Smooth muscle cell (in vitro differentiated cells): ENCODE measurements around the gene GALNT18. TPM values are rescaled to one million over a fixed set of nuclear protein-coding genes. Genes with fewer than 3 reads are reported as not detected.
A peak's percentile ranks its signal among the peaks of the same experiment; 100 is the strongest.

Experiments
- DNase-seq: peaks from one replicate; lab custom pipeline; 2025; ENCODE audit not compliant: unreplicated experiment; lab: John Stamatoyannopoulos, UW
- H2AFZ ChIP-seq: fragments of 200-600 bp; sonication (generic); 2 replicates; pipeline ENCODE4 v1.6.0; 2016; ENCODE audit warnings: antibody characterized with exemption, low read depth, mild to moderate bottlenecking
- H3F3A ChIP-seq: fragments of 200-600 bp; sonication (generic); 2 replicates; pipeline ENCODE4 v1.6.0; 2017; ENCODE audit warnings: antibody characterized with exemption, low read depth
- H3K27ac ChIP-seq: fragments of 200-600 bp; sonication (generic); 2 replicates; pipeline ENCODE4 v1.5.1; 2016; ENCODE audit warnings: low read depth, mild to moderate bottlenecking
- H3K27me3 ChIP-seq: fragments of 200-600 bp; sonication (generic); 2 replicates; pipeline ENCODE4 v1.6.1; 2016; ENCODE audit warnings: low read depth, mild to moderate bottlenecking
- H3K36me3 ChIP-seq: fragments of 200-600 bp; sonication (generic); 2 replicates; pipeline ENCODE4 v1.5.1; 2016; ENCODE audit warnings: low read depth
- H3K4me1 ChIP-seq: fragments of 200-600 bp; sonication (generic); 2 replicates; pipeline ENCODE4 v1.5.1; 2016; ENCODE audit warnings: low read depth
- H3K4me2 ChIP-seq: fragments of 200-600 bp; sonication (generic); 2 replicates; pipeline ENCODE4 v1.6.0; 2016; ENCODE audit warnings: mild to moderate bottlenecking
- H3K4me3 ChIP-seq: fragments of 200-600 bp; sonication (generic); 2 replicates; pipeline ENCODE4 v1.5.1; 2016; ENCODE audit warnings: mild to moderate bottlenecking
- H3K79me2 ChIP-seq: fragments of 200-600 bp; sonication (generic); 2 replicates; pipeline ENCODE4 v1.6.0; 2016; ENCODE audit warnings: low read depth, mild to moderate bottlenecking
- H3K9ac ChIP-seq: fragments of 200-600 bp; sonication (generic); 2 replicates; pipeline ENCODE4 v1.6.0; 2016; ENCODE audit warnings: low read depth
- H3K9me3 ChIP-seq: fragments of 200-600 bp; sonication (generic); replicated peaks from 2 replicates; pipeline ENCODE4 v1.5.1; 2016; ENCODE audit warnings: low read depth
- H4K20me1 ChIP-seq: fragments of 200-600 bp; sonication (generic); 2 replicates; pipeline ENCODE4 v1.6.0; 2016; ENCODE audit warnings: low read depth
- CTCF ChIP-seq: fragments of 200-600 bp; sonication (generic); IDR thresholded peaks from 2 replicates; pipeline ENCODE4 v1.5.1; 2017; ENCODE audit warnings: borderline replicate concordance, mild to moderate bottlenecking, antibody characterized with exemption; ENCODE audit not compliant: insufficient read depth, poor library complexity, severe bottlenecking
- WGBS: methylation state at CpG from one replicate; pipeline ENCODE4 v1.1.7; 2016; ENCODE audit warnings: low lambda C conversion rate; 5-methylcytosine and 5-hydroxymethylcytosine counted together
- polyA plus RNA-seq: library from polyadenylated mRNA; unstranded; fragments of >200 nt; fragmentation: Nextera tagmentation; extraction: Ambion mirVana; gene quantifications from 2 replicates; pipeline ENCODE4 v1.2.1, GENCODE V29; 2016
- total RNA-seq: library from RNA; depleted of rRNA; stranded (reverse); fragments of >200 nt; gene quantifications from 2 replicates; pipeline ENCODE4 v1.2.3, GENCODE V29; 2014

The GALNT18 gene
- total and polyA plus RNA-seq, 2 experiments from 2014 or later = 11.5 to 16.3 TPM

- peaks cover 14% of the 10 kb centered on the region for H4K20me1 ChIP-seq
- no peaks in the 10 kb centered on the region for H3K4me1 ChIP-seq
- no peak overlapping the region for H2AFZ ChIP-seq
- DNase-seq = no peak
- H3F3A ChIP-seq = no peaks in the 10 kb centered on the region
- no peak overlapping the region for H3K27ac ChIP-seq
- no peak for TF ChIP-seq CTCF
- no peaks in the 10 kb centered on the region for H3K9me3 ChIP-seq
- H3K4me2 ChIP-seq = peak overlapping the region; percentile 0
- H3K36me3 ChIP-seq = no peaks in the 10 kb centered on the region
- H3K9ac ChIP-seq = no peak overlapping the region
- H3K4me3 ChIP-seq = no peak overlapping the region
- WGBS = 50% methylated on average over 9 of the region's 9 CpGs
- H3K27me3 ChIP-seq = no peaks in the 10 kb centered on the region
- no peaks in the 10 kb centered on the region for H3K79me2 ChIP-seq
Observed at GRCh38 chr11:11501546-11502262, 120.1 kb downstream of the GALNT18 start.

GRCh38 chr11:11500744-11501487 lies 120.9 kb downstream of the GALNT18 start:
- TF ChIP-seq CTCF = no peak
- no peak for DNase-seq
- 81% methylated on average over 9 of the region's 9 CpGs for WGBS

GRCh38 chr11:11499300-11499699 lies 122.5 kb downstream of the GALNT18 start:
- Histone ChIP-seq H3K4me1 (no peaks in the 10 kb centered on the region), H3K79me2 (no peaks in the 10 kb centered on the region), H3F3A (no peaks in the 10 kb centered on the region), H3K9me3 (no peaks in the 10 kb centered on the region), H2AFZ (no peak overlapping the region), H3K4me3 (no peak overlapping the region), H3K9ac (no peak overlapping the region), H3K27me3 (no peaks in the 10 kb centered on the region), H3K36me3 (no peaks in the 10 kb centered on the region), H4K20me1 (peaks cover 11% of the 10 kb centered on the region), H3K27ac (no peak overlapping the region), H3K4me2 (no peak overlapping the region)
- no peak for DNase-seq
- 97% methylated on average over 2 of the region's 2 CpGs for WGBS
- no peak for TF ChIP-seq CTCF

More at GRCh38 chr11:11500744-11501487, 120.9 kb downstream of the GALNT18 start:
- no peaks in the 10 kb centered on the region for H3K9me3 ChIP-seq
- H3K27ac ChIP-seq = no peak overlapping the region
- H3K4me2 ChIP-seq = no peak overlapping the region
- H3K36me3 ChIP-seq = no peaks in the 10 kb centered on the region
- H3K27me3 ChIP-seq = no peaks in the 10 kb centered on the region
- no peak overlapping the region for H3K9ac ChIP-seq
- H3K4me1 ChIP-seq = no peaks in the 10 kb centered on the region
- H3F3A ChIP-seq = no peaks in the 10 kb centered on the region
- H3K4me3 ChIP-seq = no peak overlapping the region
- no peak overlapping the region for H2AFZ ChIP-seq
- H3K79me2 ChIP-seq = no peaks in the 10 kb centered on the region
- H4K20me1 ChIP-seq = peaks cover 14% of the 10 kb centered on the region
